Glutamatergic neuron (in vitro differentiated cells): ENCODE data around the gene N4BP2. TPM values are rescaled to one million over a fixed set of nuclear protein-coding genes. Genes with fewer than 3 reads are reported as not detected.
A peak's percentile ranks its signal among the peaks of the same experiment; 100 is the strongest.

Source experiments
- DNase-seq: peaks from one replicate; pipeline ENCODE4 v3.0.0; 2022
- H3K27ac Mint-ChIP-seq: one replicate; pipeline ENCODE4 v1.8.0; 2020; ENCODE audit warnings: mild to moderate bottlenecking, mixed read lengths, inconsistent platforms; ENCODE audit not compliant: unreplicated experiment
- H3K27me3 Mint-ChIP-seq: one replicate; pipeline ENCODE4 v1.8.0; 2020; ENCODE audit warnings: mild to moderate bottlenecking, moderate library complexity, mixed read lengths, inconsistent platforms; ENCODE audit not compliant: unreplicated experiment
- H3K36me3 Mint-ChIP-seq: one replicate; pipeline ENCODE4 v1.8.0; 2020; ENCODE audit warnings: mild to moderate bottlenecking, mixed read lengths, inconsistent platforms; ENCODE audit not compliant: unreplicated experiment
- H3K4me1 Mint-ChIP-seq: one replicate; pipeline ENCODE4 v1.8.0; 2020; ENCODE audit warnings: mild to moderate bottlenecking, low read depth, mixed read lengths, inconsistent platforms; ENCODE audit not compliant: unreplicated experiment
- H3K4me3 Mint-ChIP-seq: one replicate; pipeline ENCODE4 v1.8.0; 2020; ENCODE audit warnings: mild to moderate bottlenecking, mixed read lengths, inconsistent platforms; ENCODE audit not compliant: unreplicated experiment
- H3K9me3 Mint-ChIP-seq: one replicate; pipeline ENCODE4 v1.8.0; 2020; ENCODE audit warnings: mild to moderate bottlenecking, moderate library complexity, mixed read lengths, inconsistent platforms; ENCODE audit not compliant: unreplicated experiment
- total RNA-seq: library from RNA; stranded (reverse); fragmentation: NEBNext Ultra II Directional; extraction: Animal tissue kit (Norgen Biotek cat#: 25700); gene quantifications from one replicate; pipeline ENCODE4 v1.2.1, GENCODE V29; 2021; ENCODE audit not compliant: unreplicated experiment
- TF ChIP-seq, protein P1 (sequence below): fragments of 200-600 bp; sonication (generic); IDR thresholded peaks from one replicate; pipeline ENCODE4 v1.5.0; 2021; ENCODE audit not compliant: partially characterized antibody, unreplicated experiment

Gene N4BP2
- total RNA-seq, 1 donor from 2014 or later: 9.7 TPM

DNA sequence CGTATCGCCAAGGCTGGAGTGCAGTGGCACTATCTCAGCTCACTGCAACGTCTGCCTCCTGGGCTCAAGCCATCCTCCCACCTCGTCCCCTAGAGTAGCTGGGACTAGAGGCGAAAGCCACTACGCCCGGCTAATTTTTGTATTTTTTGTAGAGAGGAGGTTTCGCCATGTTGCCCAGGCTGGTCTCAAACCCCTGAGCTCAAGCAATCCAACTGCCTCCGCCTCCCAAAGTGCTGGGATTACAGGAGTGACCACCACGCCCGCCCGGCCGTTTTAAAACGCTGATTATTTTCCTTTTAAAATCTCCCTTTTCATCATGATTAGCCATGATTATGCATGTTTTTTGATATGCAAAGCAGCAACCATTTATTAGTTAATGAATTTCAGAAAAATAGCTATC, 2.2 kb downstream of the N4BP2 start:
- Mint-ChIP-seq H3K4me1 (peaks cover 9% of the 10 kb centered on the region), H3K36me3 (peaks cover 5% of the 10 kb centered on the region), H3K27me3 (peaks cover 9% of the 10 kb centered on the region), H3K27ac (no peak overlapping the region), H3K9me3 (peaks cover 12% of the 10 kb centered on the region), H3K4me3 (peak overlapping the region; percentile 39)
- no peak for DNase-seq
- TF ChIP-seq, protein P1, sequence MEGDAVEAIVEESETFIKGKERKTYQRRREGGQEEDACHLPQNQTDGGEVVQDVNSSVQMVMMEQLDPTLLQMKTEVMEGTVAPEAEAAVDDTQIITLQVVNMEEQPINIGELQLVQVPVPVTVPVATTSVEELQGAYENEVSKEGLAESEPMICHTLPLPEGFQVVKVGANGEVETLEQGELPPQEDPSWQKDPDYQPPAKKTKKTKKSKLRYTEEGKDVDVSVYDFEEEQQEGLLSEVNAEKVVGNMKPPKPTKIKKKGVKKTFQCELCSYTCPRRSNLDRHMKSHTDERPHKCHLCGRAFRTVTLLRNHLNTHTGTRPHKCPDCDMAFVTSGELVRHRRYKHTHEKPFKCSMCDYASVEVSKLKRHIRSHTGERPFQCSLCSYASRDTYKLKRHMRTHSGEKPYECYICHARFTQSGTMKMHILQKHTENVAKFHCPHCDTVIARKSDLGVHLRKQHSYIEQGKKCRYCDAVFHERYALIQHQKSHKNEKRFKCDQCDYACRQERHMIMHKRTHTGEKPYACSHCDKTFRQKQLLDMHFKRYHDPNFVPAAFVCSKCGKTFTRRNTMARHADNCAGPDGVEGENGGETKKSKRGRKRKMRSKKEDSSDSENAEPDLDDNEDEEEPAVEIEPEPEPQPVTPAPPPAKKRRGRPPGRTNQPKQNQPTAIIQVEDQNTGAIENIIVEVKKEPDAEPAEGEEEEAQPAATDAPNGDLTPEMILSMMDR: no peak

DNA sequence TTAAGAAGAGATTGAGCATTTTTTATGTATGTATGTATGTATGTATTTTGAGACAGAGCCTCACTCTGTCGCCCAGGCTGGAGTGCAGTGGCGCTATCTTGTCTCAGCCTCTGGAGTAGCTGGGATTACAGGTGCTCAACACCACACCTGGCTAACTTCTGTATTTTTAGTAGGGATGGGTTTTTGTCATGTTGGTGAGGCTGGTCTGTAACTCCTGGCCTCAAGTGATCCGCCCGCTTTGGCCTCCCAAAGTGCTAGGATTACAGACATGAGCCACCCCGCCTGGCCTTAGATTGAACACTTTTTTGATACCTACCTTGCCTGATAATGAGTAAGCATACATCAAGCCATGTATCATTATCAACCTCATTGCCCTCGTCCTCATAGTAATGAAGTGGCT, 2.7 kb downstream of the N4BP2 start:
- Mint-ChIP-seq H3K9me3 (peaks cover 12% of the 10 kb centered on the region), H3K4me3 (no peak overlapping the region), H3K27ac (no peak overlapping the region), H3K36me3 (peaks cover 5% of the 10 kb centered on the region), H3K4me1 (peaks cover 9% of the 10 kb centered on the region), H3K27me3 (peaks cover 9% of the 10 kb centered on the region)
- DNase-seq: no peak
- TF ChIP-seq, protein P1: no peak

DNA sequence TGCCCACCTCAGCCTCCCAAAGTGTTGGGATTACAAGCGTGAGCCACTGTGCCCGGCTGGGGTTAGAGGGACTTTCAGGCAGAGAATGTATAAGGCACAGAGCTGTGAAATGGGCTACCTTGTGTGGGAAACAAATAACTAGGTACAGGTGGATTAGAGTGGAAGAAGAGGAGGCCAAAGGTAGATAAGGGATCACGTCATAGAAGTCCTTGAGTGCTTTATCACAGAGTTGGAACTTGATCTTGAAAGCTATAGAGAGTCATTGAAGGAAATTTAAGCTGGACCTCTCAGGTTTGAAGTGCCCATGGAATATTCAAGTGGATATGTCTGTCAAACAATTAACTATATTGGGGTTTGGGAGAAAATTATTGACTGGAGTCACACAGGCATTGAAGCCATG, 8.4 kb downstream of the N4BP2 start:
- TF ChIP-seq, protein P1: no peak
- H3K4me1 Mint-ChIP-seq: no peaks in the 10 kb centered on the region
- DNase-seq: no peak
- H3K36me3 Mint-ChIP-seq: no peaks in the 10 kb centered on the region
- no peak overlapping the region for H3K4me3 Mint-ChIP-seq
- H3K9me3 Mint-ChIP-seq: no peaks in the 10 kb centered on the region
- H3K27me3 Mint-ChIP-seq: no peaks in the 10 kb centered on the region
- no peak overlapping the region for H3K27ac Mint-ChIP-seq

DNA sequence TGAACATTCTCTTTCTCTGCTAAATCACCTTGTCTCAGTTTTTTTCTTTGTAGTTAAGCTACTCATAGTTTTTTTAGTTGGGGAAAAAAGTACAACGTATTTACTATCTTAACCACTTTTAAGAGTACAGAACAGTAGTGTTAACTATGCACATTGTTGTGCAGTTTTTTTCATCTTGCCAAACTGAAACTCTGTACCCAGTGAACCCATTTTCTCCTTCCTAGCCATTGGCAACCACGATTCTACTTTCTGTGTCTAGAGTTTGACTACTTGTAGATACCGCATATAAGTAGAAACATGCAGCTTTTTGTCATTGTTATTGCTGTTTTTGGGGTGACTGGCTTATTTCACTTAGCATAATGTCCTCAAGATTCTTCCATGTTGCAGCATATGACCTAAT, 10.0 kb downstream of the N4BP2 start:
- no peaks in the 10 kb centered on the region for H3K4me1 Mint-ChIP-seq
- TF ChIP-seq, protein P1: no peak
- no peak for DNase-seq
- no peak overlapping the region for H3K4me3 Mint-ChIP-seq
- no peak overlapping the region for H3K27ac Mint-ChIP-seq
- no peaks in the 10 kb centered on the region for H3K36me3 Mint-ChIP-seq
- no peaks in the 10 kb centered on the region for H3K9me3 Mint-ChIP-seq
- no peaks in the 10 kb centered on the region for H3K27me3 Mint-ChIP-seq

DNA sequence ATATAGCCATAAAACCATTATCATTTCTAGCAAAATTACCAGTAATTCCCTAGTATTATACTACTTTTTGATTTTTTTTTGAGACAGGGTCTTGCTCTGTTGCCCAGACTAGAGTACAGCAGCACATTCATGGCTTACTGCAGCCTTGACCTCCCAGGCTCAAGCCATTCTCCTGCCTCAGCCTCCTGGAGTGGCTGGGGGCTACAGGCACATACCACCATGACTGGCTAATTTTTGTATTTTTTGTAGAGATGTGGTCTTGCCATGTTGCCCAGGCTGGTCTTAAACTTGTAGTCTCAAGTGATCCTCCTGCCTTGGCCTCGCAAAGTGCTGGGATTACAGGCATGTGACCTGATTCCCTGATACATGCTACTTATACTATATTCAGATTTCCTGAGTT, 13.7 kb downstream of the N4BP2 start:
- Mint-ChIP-seq H3K4me1 (no peaks in the 10 kb centered on the region), H3K36me3 (no peaks in the 10 kb centered on the region), H3K4me3 (no peak overlapping the region), H3K27ac (no peak overlapping the region), H3K9me3 (no peaks in the 10 kb centered on the region), H3K27me3 (no peaks in the 10 kb centered on the region)
- no peak for DNase-seq
- TF ChIP-seq, protein P1: no peak
